Measurements from ENCODE around the gene CCNA1. TPM values are rescaled to one million over a fixed set of nuclear protein-coding genes. Genes with fewer than 3 reads are reported as not detected.

Gene CCNA1
- total RNA-seq, 4 donors from 2014 or later = 0.38 to 0.65 TPM; not detected in 2

GRCh38 chr13:36450534-36450933 lies 18.2 kb downstream of the CCNA1 start:
- Histone ChIP-seq H3K27me3 (peaks cover 3% of the 10 kb centered on the region), H3K4me3 (no peak overlapping the region), H3K9me3 (no peaks in the 10 kb centered on the region), H3K4me1 (no peaks in the 10 kb centered on the region), H3K36me3 (no peaks in the 10 kb centered on the region), H3K27ac (no peak overlapping the region)
- TF ChIP-seq POLR2A (IDR thresholded peaks at IDR 0.05) = no peak
- TF ChIP-seq POLR2AphosphoS5 (IDR thresholded peaks at IDR 0.05) = no peak
- TF ChIP-seq EP300 (IDR thresholded peaks at IDR 0.05) = no peak
- no peak for TF ChIP-seq CTCF (IDR thresholded peaks at IDR 0.05)
- no peak for DNase-seq (ENCODE audit: low spot score in 2 of 2)
- WGBS = 48% methylated on average over 3 of the region's 3 CpGs

- H3K27me3 ChIP-seq = no peaks in the 10 kb centered on the region
- H3K36me3 ChIP-seq = no peaks in the 10 kb centered on the region
- H3K27ac ChIP-seq = no peak overlapping the region
- WGBS = 85% methylated on average over 5 of the region's 5 CpGs
- no peaks in the 10 kb centered on the region for H3K4me1 ChIP-seq
- no peak overlapping the region for H3K4me3 ChIP-seq
- no peak for TF ChIP-seq EP300 (IDR thresholded peaks at IDR 0.05)
- no peak for TF ChIP-seq POLR2A (IDR thresholded peaks at IDR 0.05)
- no peaks in the 10 kb centered on the region for H3K9me3 ChIP-seq
- no peak for DNase-seq (ENCODE audit: low spot score in 2 of 2)
These were observed 21.2 kb downstream of the CCNA1 start for GRCh38 chr13:36453516-36453915.

GRCh38 chr13:36454121-36454520 lies 21.8 kb downstream of the CCNA1 start:
- no peaks in the 10 kb centered on the region for H3K36me3 ChIP-seq
- no peak overlapping the region for H3K4me3 ChIP-seq
- DNase-seq (ENCODE audit: low spot score in 2 of 2) = no peak
- WGBS = 30% methylated on average over 1 of the region's 1 CpG
- H3K4me1 ChIP-seq = no peaks in the 10 kb centered on the region
- no peak for TF ChIP-seq POLR2AphosphoS5 (IDR thresholded peaks at IDR 0.05)
- no peak for TF ChIP-seq POLR2A (IDR thresholded peaks at IDR 0.05)
- TF ChIP-seq CTCF (IDR thresholded peaks at IDR 0.05) = no peak
- no peak for TF ChIP-seq EP300 (IDR thresholded peaks at IDR 0.05)
- H3K27ac ChIP-seq = no peak overlapping the region
- no peaks in the 10 kb centered on the region for H3K27me3 ChIP-seq
- no peaks in the 10 kb centered on the region for H3K9me3 ChIP-seq

- Histone ChIP-seq H3K27ac (no peak overlapping the region), H3K27me3 (no peaks in the 10 kb centered on the region), H3K9me3 (no peaks in the 10 kb centered on the region), H3K4me1 (no peaks in the 10 kb centered on the region), H3K4me3 (no peak overlapping the region), H3K36me3 (no peaks in the 10 kb centered on the region)
- TF ChIP-seq POLR2A (IDR thresholded peaks at IDR 0.05) (no peak), CTCF (IDR thresholded peaks at IDR 0.05) (no peak), POLR2AphosphoS5 (IDR thresholded peaks at IDR 0.05) (no peak), EP300 (IDR thresholded peaks at IDR 0.05) (no peak)
- WGBS = 35% methylated on average over 3 of the region's 3 CpGs
- DNase-seq (ENCODE audit: low spot score in 2 of 2) = no peak
These were observed 22.7 kb downstream of the CCNA1 start for GRCh38 chr13:36454987-36455386.

- H3K27ac ChIP-seq = no peak overlapping the region
- H3K4me3 ChIP-seq = no peak overlapping the region
- H3K36me3 ChIP-seq = no peaks in the 10 kb centered on the region
- no peaks in the 10 kb centered on the region for H3K27me3 ChIP-seq
- DNase-seq (ENCODE audit: low spot score in 2 of 2) = no peak
- no peaks in the 10 kb centered on the region for H3K4me1 ChIP-seq
- WGBS = 44% methylated on average over 2 of the region's 2 CpGs
- no peaks in the 10 kb centered on the region for H3K9me3 ChIP-seq
- TF ChIP-seq CTCF (IDR thresholded peaks at IDR 0.05) (no peak), POLR2A (IDR thresholded peaks at IDR 0.05) (no peak), EP300 (IDR thresholded peaks at IDR 0.05) (no peak), POLR2AphosphoS5 (IDR thresholded peaks at IDR 0.05) (no peak)
These were observed 24.3 kb downstream of the CCNA1 start for GRCh38 chr13:36456577-36456976.

- H3K36me3 ChIP-seq = no peaks in the 10 kb centered on the region
These were observed 29.2 kb downstream of the CCNA1 start for GRCh38 chr13:36461506-36461905.

More at GRCh38 chr13:36461506-36461905, 29.2 kb downstream of the CCNA1 start:
- no peak overlapping the region for H3K4me3 ChIP-seq
- no peak overlapping the region for H3K27ac ChIP-seq
- DNase-seq (ENCODE audit: low spot score in 2 of 2) = no peak
- no peak for TF ChIP-seq POLR2A (IDR thresholded peaks at IDR 0.05)
- no peak for TF ChIP-seq CTCF (IDR thresholded peaks at IDR 0.05)
- no peak for TF ChIP-seq EP300 (IDR thresholded peaks at IDR 0.05)
- no peak for TF ChIP-seq POLR2AphosphoS5 (IDR thresholded peaks at IDR 0.05)
- no peaks in the 10 kb centered on the region for H3K27me3 ChIP-seq
- no peaks in the 10 kb centered on the region for H3K9me3 ChIP-seq
- no peaks in the 10 kb centered on the region for H3K4me1 ChIP-seq

All from suprapubic skin (tissue), 4 donors.